CD4-positive, alpha-beta T cell treated with Interleukin-1 beta for 1 hour (primary cell): ENCODE data around the gene MAPRE3.
"Not testable (repeated sequence)": the region's sequence is repeated elsewhere in the genome, so short reads cannot be mapped to it uniquely, and the experiment has no call there.

Source experiments
- DNase-seq, 2 donors: peaks; one replicate each; pipeline ENCODE4 v3.0.0-alpha.2; 2020 to 2022

MAPRE3 gene

GRCh38 chr2:27073782-27074181 lies 103.3 kb downstream of the MAPRE3 start:
- no peak for DNase-seq

- peak; percentile 42 to 57 for DNase-seq
These were observed 104.5 kb downstream of the MAPRE3 start for GRCh38 chr2:27074738-27075565.

GRCh38 chr2:27075566-27075871 lies 105.1 kb downstream of the MAPRE3 start:
- not testable (repeated sequence) for DNase-seq

GRCh38 chr2:27076323-27076722 lies 105.9 kb downstream of the MAPRE3 start:
- DNase-seq = no peak
